GM18526 (cell line): ENCODE results near the gene RNASE13.
A peak's percentile ranks its signal among the peaks of the same experiment; 100 is the strongest.

Experiments
- POLR2A ChIP-seq: IDR thresholded peaks from 3 replicates; pipeline ENCODE4 v1.6.1; 2011; ENCODE audit not compliant: insufficient read length; ENCODE audit errors: extremely low read depth

RNASE13 gene

DNA sequence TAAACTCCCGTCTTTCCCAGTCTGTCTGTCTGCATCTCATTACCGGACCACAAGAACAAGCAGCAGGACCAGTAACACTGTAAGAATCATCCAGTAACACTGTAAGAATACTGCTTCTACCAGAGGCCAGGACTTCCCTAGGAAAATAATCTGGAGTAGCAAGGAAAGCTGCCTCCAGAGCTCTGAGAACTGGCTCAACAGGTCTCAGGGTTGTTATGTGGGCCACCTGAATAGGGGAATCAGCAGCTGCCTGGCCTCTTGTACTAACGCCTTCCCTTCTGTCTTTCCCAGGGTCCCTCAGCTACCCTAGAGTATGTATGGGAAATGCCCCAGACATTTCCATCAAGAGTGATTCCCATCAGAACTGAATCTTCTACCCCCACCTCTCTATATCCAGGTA, 36.5 kb downstream of the RNASE13 start:
- TF ChIP-seq POLR2A: no peak

DNA sequence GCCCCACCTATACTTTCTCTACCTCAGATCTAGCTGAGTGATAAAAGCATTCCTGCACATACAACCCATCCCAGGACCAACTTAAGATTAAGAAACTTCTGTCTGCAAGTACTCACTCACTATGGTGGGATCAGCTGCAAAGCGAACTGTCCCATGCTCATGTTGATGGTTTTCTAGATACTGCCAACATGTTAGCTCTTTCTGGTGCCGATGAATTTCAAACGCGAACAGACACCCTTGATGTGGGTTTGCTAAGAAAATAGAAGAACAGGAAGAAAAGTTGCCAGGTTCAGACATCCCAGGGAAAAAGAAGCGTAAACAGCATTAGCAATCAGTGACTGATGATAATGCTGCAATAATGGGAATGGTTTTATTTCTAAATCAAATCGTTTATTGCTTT, 37.0 kb downstream of the RNASE13 start:
- no peak for TF ChIP-seq POLR2A

DNA sequence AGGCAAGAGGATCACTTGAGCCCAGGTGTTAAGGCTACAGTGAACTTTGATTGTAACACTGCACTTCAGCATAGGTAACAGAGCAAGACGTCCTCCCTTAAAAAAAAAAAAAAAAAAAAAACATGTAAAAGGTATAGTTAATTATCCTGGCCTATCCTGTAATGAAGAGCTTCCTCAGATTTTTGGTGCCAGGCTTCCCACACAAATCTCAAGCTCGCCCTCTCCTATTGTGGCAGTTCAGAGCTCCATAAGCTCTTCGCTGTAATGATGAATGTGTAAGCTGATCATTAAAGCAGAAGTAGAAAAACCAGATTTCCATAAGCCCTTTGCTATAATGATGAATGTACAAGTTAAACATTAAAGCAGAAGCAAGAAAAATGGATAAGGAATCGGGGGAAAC, 37.5 kb downstream of the RNASE13 start:
- no peak for TF ChIP-seq POLR2A

DNA sequence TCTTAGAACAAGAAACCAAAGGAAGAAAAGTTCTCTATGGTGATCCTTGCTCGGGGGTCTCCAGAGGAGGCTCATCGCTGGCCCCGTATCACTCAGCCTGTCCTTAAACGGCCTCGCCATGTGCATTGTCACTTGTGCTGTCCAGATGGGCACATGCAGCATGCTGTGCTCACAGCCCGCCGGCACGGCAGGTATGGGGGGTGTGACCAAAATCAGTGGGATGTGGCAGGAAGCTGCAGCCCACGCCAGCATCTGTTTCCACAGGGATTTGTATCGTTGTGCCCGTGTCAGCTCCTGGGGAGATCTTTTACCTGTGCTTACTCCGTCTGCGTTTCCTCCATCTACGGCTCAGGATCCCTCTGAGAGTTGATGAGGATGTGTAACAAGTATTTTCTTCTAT, 38.1 kb downstream of the RNASE13 start:
- no peak for TF ChIP-seq POLR2A

DNA sequence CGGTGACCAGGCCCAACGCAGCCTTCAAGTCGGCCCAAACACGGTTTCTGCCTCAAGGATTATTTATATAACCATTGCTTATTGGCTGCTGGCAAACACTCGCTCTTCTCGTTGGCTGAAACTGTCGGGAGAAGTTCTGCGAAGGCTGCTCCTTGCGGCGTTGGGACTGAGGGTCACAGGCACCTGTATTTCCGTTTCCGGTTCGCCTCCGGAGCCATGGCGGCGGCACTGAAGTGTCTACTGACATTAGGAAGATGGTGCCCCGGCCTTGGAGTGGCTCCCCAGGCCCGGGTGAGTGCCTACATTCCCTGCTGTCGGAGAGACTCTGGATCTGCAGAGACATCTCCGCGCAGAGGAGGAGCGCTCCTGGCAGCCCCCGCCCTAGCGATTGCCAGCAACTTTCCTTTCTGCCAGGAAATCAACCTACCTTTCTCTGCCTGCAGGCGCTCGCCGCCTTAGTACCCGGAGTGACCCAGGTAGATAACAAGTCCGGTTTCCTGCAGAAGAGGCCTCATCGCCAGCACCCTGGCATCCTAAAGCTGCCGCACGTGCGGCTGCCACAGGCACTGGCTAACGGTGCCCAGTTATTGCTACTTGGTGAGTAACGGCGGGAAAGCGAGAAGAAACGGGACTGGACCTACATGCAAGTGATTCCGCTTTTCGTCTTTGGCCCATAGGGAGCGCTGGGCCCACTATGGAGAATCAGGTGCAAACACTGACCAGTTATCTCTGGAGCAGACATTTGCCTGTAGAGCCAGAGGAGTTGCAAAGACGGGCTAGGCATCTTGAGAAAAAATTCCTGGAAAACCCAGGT, 44.6 kb downstream of the RNASE13 start, which contains the start of gene METTL17:
TSS of gene METTL17 (plus strand) at position 194 of the 814 bp plus-strand sequence. CDS start at position 217, 23 bp downstream.
- TF ChIP-seq POLR2A: peak; percentile 81

DNA sequence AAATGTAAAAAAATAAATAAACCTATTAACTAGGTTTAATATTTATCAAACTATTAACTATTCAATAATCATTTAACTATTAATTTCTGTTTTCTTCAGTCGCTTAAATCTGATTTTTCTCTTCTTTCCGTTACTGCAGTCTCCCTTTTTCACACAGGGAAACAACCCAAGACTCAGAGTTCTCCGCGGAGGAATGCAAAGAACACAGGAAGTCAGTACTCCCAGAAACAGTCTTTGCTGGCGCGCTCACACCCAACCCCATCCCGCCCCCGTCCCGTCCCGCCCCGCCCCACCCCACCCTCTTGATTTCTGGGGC, 45.2 kb downstream of the RNASE13 start:
- TF ChIP-seq POLR2A: no peak

DNA sequence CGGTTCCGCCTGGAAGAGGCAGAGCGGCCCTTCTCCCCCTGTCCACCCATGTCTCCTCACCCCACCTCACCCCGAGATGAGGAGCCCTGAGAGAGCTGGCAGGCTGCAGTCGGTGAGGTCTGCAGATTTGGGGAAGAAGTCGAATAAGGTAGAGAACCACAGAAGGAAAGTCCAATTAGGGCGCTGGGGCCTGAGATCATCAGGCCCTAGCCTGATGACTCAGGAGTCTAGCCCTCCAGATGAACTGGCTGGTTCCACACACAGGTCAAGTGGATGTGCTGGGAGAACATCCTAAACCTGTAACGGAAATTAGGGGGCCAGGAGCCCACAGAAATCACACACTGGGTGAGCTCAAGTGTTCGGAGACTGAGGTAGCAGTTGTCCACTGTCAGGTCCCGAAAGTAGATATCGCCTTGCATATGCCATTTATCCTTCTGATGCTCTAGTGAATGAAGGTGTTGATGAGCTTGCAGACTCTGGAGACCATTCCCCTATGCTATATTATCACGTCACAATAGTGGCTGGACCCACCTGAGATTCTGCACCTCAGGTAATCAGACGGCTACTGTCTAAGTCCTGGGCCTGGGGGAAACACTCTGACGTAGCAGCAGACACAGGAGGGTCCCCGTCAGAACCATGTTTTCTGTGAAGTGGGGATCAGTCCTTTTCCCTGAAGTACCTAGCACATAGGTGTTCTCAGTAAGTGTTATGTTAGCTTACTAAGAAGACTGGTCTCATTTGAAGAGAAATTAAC, 45.7 kb downstream of the RNASE13 start:
- TF ChIP-seq POLR2A: no peak

DNA sequence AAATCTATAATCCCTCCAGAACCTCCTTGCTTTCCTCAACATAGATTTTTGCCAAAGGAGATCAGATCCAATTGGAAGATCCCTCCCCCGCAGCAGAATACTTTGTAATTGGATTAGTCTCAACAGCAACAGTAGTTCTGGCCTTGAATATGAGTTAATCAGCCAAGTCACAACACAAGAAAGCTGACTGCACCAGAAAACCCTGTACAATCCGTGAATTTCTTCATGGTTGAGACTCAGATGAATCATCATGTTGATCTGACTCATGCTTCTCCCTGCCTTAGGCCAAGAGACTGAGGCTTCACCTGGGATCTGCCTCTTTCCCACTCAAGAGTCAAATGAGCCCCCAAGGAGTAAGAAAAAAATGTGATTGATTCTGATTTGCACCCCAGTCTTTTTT, 47.8 kb downstream of the RNASE13 start:
- no peak for TF ChIP-seq POLR2A
